ENCODE data around the gene FOXD1. TPM values are rescaled to one million over a fixed set of nuclear protein-coding genes. Genes with fewer than 3 reads are reported as not detected.
A peak's percentile ranks its signal among the peaks of the same experiment; 100 is the strongest.

The FOXD1 gene
- total RNA-seq, 1 experiment from 2014 or later, result 4.4 TPM

DNA sequence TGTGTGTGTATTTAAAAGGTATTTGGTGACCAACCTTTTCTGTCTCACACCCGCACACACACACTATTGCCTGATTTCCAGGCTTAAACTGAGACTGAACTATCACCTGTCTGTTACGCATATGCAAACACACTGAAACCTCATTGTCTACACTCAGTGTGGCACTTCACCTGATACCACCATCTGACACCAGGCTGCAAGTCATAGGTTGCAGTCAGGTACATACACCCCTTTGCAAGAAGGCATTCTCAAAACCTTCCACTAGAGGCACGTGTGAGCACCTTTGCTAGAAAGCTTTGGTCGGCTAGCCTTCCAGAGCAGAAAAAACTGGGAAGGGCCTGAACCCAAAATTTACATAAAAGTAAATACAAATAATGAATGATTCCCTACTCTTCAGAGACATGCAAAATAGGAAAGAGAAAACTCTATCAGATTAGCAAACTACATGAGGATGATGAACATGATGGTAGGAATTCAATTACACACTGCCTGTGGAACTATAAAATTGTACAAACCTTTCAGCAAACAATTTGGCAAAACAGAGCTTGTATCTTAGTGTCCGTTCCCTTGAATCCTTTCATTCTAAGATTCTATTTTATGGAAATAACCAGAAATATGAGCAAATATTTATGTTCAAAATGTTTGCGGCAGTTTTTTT is 5.9 kb upstream of the FOXD1 start:
- POLR2A ChIA-PET (ENCODE audit: low non-redundant PET), result no interaction called here
- Histone ChIP-seq H3K4me3 (ENCODE audit: low read depth, low read length, poor library complexity, severe bottlenecking) (no peak overlapping the region), H3K27ac (ENCODE audit: low read depth, low read length, poor library complexity, severe bottlenecking) (no peak overlapping the region), H3K36me3 (ENCODE audit: insufficient read depth, low read length, poor library complexity, severe bottlenecking) (no peaks in the 10 kb centered on the region), H3K4me1 (ENCODE audit: insufficient read depth, low read length, poor library complexity, severe bottlenecking) (peaks cover 2% of the 10 kb centered on the region), H3K27me3 (replicated peaks; ENCODE audit: insufficient read depth, low read depth, low read length, poor library complexity) (peaks cover 44% of the 10 kb centered on the region), H3K9me3 (ENCODE audit: low read depth, low read length, poor library complexity, severe bottlenecking) (no peaks in the 10 kb centered on the region)
- intact Hi-C loops (cut with micrococcal nuclease; ENCODE audit: unreplicated experiment), result loop anchor here (5.0 kb wide), 2 partner anchors 237 to 532 kb away; no protein-coding TSS in a partner anchor
- DNase-seq (ENCODE audit: low spot score), result peak; percentile 62
- no TSS peak for BruUV-seq (replicated peaks)
- no peak for TF ChIP-seq EZH2 (IDR thresholded peaks at IDR 0.05; ENCODE audit: borderline replicate concordance, low read depth, low read length, poor library complexity, severe bottlenecking)
- TF ChIP-seq, protein P1, sequence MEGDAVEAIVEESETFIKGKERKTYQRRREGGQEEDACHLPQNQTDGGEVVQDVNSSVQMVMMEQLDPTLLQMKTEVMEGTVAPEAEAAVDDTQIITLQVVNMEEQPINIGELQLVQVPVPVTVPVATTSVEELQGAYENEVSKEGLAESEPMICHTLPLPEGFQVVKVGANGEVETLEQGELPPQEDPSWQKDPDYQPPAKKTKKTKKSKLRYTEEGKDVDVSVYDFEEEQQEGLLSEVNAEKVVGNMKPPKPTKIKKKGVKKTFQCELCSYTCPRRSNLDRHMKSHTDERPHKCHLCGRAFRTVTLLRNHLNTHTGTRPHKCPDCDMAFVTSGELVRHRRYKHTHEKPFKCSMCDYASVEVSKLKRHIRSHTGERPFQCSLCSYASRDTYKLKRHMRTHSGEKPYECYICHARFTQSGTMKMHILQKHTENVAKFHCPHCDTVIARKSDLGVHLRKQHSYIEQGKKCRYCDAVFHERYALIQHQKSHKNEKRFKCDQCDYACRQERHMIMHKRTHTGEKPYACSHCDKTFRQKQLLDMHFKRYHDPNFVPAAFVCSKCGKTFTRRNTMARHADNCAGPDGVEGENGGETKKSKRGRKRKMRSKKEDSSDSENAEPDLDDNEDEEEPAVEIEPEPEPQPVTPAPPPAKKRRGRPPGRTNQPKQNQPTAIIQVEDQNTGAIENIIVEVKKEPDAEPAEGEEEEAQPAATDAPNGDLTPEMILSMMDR (conservative IDR thresholded peaks at IDR 0.05; ENCODE audit: low read depth, low read length), result peak; percentile 74
- CTCF ChIA-PET, result no interaction called here

DNA sequence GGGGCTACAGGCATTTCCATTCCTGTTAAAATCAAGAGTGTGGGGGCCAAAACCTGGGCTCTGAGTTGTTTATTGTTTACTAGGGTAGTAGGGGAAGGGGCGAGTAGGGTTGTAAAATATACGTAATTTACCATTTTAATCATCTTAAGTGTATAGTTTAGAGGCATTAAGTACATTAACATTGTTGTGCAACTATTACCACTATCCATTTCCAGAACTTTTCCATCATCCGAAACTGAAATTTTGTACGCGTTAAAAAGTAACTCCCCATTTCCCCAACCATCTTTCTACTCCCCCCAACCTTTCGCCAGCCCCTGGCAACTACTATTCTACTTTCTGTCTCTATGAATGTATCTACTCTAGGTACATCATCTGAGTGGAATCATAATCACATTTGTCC is 3.6 kb upstream of the FOXD1 start:
- intact Hi-C loops (cut with micrococcal nuclease; ENCODE audit: unreplicated experiment), result loop anchor here (2.0 to 5.0 kb wide), 3 partner anchors 235 to 530 kb away; no protein-coding TSS in a partner anchor
- no peak overlapping the region for H3K4me3 ChIP-seq (ENCODE audit: low read depth, low read length, poor library complexity, severe bottlenecking)
- no peaks in the 10 kb centered on the region for H3K9me3 ChIP-seq (ENCODE audit: low read depth, low read length, poor library complexity, severe bottlenecking)
- no TSS peak for BruUV-seq (replicated peaks)
- H3K27ac ChIP-seq (ENCODE audit: low read depth, low read length, poor library complexity, severe bottlenecking), result no peak overlapping the region
- POLR2A ChIA-PET (ENCODE audit: low non-redundant PET), result no interaction called here
- TF ChIP-seq EZH2 (IDR thresholded peaks at IDR 0.05; ENCODE audit: borderline replicate concordance, low read depth, low read length, poor library complexity, severe bottlenecking), result no peak
- TF ChIP-seq, protein P1 (conservative IDR thresholded peaks at IDR 0.05; ENCODE audit: low read depth, low read length), result no peak
- peaks cover 11% of the 10 kb centered on the region for H3K4me1 ChIP-seq (ENCODE audit: insufficient read depth, low read length, poor library complexity, severe bottlenecking)
- DNase-seq (ENCODE audit: low spot score), result no peak
- CTCF ChIA-PET, result no interaction called here
- H3K36me3 ChIP-seq (ENCODE audit: insufficient read depth, low read length, poor library complexity, severe bottlenecking), result no peaks in the 10 kb centered on the region
- peaks cover 51% of the 10 kb centered on the region for H3K27me3 ChIP-seq (replicated peaks; ENCODE audit: insufficient read depth, low read depth, low read length, poor library complexity)

DNA sequence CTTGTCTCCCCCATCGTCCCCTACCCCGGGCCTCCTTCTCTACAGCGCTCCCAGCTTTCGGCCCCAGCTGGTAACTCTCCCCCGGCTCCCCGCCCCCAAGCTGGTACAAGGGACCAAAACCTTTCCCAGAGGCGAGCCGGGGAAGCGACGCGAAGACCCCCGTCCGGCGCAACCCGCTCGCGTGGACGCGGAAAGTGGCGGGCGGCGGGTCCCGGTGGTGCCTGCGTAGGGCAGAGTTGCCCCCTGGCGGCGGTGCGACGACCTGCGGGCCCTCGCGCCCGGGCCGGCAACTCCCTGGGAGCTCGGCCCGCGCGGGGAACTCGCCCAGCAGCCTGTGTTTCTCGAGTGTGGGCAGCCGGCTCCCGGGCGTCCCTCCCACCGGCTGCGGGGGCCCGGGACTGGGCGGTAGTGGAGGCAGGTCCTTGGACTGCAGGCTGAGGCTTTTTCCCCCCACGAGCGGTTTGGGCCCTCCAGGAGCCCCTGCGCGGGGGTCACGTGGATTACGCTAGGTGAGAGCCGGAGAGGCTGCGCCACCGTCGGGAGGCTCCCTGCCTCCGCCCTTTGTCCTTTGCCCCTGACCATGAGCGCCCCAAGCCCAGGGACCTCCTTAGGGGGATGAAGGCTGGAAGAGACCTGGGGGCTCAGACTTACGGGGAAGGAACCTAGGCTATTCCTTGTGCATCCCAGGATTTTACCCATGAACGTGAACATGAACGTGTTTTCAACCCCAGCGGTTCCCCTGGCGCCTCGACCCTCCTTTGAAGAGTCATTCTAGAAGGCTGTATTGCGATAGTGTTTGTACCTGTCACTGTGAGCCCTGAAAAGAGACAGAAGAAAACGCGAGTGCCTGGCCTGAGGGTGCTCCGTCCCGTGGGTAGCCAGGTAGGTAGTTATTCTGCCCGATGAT is 2.9 kb upstream of the FOXD1 start:
- no TSS peak for BruUV-seq (replicated peaks)
- H3K36me3 ChIP-seq (ENCODE audit: insufficient read depth, low read length, poor library complexity, severe bottlenecking), result no peaks in the 10 kb centered on the region
- peaks cover 15% of the 10 kb centered on the region for H3K4me1 ChIP-seq (ENCODE audit: insufficient read depth, low read length, poor library complexity, severe bottlenecking)
- peak; percentile 71 for DNase-seq (ENCODE audit: low spot score)
- H3K27me3 ChIP-seq (replicated peaks; ENCODE audit: insufficient read depth, low read depth, low read length, poor library complexity), result peaks cover 55% of the 10 kb centered on the region
- no peak overlapping the region for H3K27ac ChIP-seq (ENCODE audit: low read depth, low read length, poor library complexity, severe bottlenecking)
- CTCF ChIA-PET, result interaction anchor here (1.0 to 2.2 kb wide), 2 partner anchors 48 to 235 kb away, joined by 3 to 11 read pairs; partner anchors contain the start of gene BTF3
- POLR2A ChIA-PET (ENCODE audit: low non-redundant PET), result no interaction called here
- no peak for TF ChIP-seq EZH2 (IDR thresholded peaks at IDR 0.05; ENCODE audit: borderline replicate concordance, low read depth, low read length, poor library complexity, severe bottlenecking)
- TF ChIP-seq, protein P1 (conservative IDR thresholded peaks at IDR 0.05; ENCODE audit: low read depth, low read length), result peak; percentile 74
- peak overlapping the region; percentile 38 for H3K4me3 ChIP-seq (ENCODE audit: low read depth, low read length, poor library complexity, severe bottlenecking)
- no peaks in the 10 kb centered on the region for H3K9me3 ChIP-seq (ENCODE audit: low read depth, low read length, poor library complexity, severe bottlenecking)
- intact Hi-C loops (cut with micrococcal nuclease; ENCODE audit: unreplicated experiment), result loop anchor here (2.0 to 5.0 kb wide), 3 partner anchors 234 to 529 kb away; no protein-coding TSS in a partner anchor

Measured in A673 (cell line).